ENCODE measurements around the gene TSC22D4. TPM values are rescaled to one million over a fixed set of nuclear protein-coding genes. Genes with fewer than 3 reads are reported as not detected.
"Not testable (repeated sequence)": the region's sequence is repeated elsewhere in the genome, so short reads cannot be mapped to it uniquely, and the experiment has no call there.

Gene TSC22D4
- total and polyA plus RNA-seq, 9 of the 15 experiments (the other 6 are each of a cell fraction or from before 2014, with no cell fraction given), result 0.37 to 107 (median 28.7) TPM

DNA sequence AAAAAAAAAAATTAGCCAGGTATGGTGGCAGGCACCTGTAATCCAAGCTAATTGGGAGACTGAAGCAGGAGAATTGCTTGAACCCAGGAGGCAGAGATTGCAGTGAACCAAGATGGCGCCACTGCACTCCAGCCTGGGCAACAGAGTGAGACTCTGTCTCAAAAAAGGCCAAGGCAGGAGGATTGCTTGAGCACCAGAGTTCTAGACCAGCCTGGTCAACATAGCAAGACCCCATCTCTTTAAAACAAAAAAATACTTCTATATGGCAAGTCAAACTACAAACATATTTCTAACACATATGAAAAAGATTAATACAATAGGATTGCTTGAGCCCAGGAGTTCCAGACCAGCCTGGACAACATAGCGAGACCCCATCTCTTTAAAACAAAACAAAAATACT is 21.7 kb upstream of the TSC22D4 start:
- ATAC-seq; H3K9me3 ChIP-seq (replicated peaks; ENCODE audit: control insufficient read depth, insufficient read depth, low read depth, low read length); CTCF ChIA-PET (ENCODE audit: low intra/inter-chr PET ratio); DNase-seq (ENCODE audit: extremely low read depth in 1 of 4, low spot score in 3 of 4); H4K20me1 ChIP-seq (replicated peaks; ENCODE audit: control insufficient read depth, insufficient read depth, low read length); FAIRE-seq; BruUV-seq (replicated peaks); H3K36me3 ChIP-seq (ENCODE audit: control insufficient read depth, insufficient read depth, low read length); H3K9me1 ChIP-seq (ENCODE audit: control insufficient read depth, insufficient read depth, low read length); H3K4me1 ChIP-seq (replicated peaks in 1 of 2; ENCODE audit: control insufficient read depth in 2 of 2, insufficient read depth in 2 of 2, low read length in 2 of 2); H3K4me2 ChIP-seq (ENCODE audit: insufficient read depth, low read length); H3K79me2 ChIP-seq (ENCODE audit: control insufficient read depth, insufficient read depth, low read length); H3K27me3 ChIP-seq (ENCODE audit: control insufficient read depth in 2 of 2, insufficient read depth in 2 of 2, low read length in 2 of 2); H3K9ac ChIP-seq (ENCODE audit: insufficient read depth in 1 of 2, low read depth in 2 of 2, low read length in 2 of 2); in situ Hi-C loops (cut with MboI); H3K4me3 ChIP-seq; H3K27ac ChIP-seq (ENCODE audit: extremely low read depth, low read depth, low read length); POLR2A ChIA-PET; H2AFZ ChIP-seq (ENCODE audit: low read depth, low read length): not testable (repeated sequence)
- WGBS (ENCODE audit: insufficient coverage, low coverage, missing lambda C conversion rate), result 59% methylated on average over 2 of the region's 2 CpGs
- TF ChIP-seq YY1 (IDR thresholded peaks at IDR 0.05; ENCODE audit: borderline replicate concordance in 1 of 3, control insufficient read depth in 1 of 3, extremely low read depth in 1 of 3, insufficient read depth in 3 of 3, insufficient read length in 1 of 3, insufficient replicate concordance in 2 of 3, low read depth in 1 of 3, low read length in 2 of 3) (peak in 1 of 3 experiments; percentile 36), SMARCA5 (IDR thresholded peaks at IDR 0.05) (peak; percentile 47; the same call in 1 of the 2 replicates), ZNF121 (CRISPR knock-in tag; conservative IDR thresholded peaks at IDR 0.05) (peak; percentile 85)
- intact Hi-C loops (cut with micrococcal nuclease), result loop anchor here (5.0 kb wide), 1 partner anchor 37 kb away; the partner anchor contains the start of gene AGFG2

DNA sequence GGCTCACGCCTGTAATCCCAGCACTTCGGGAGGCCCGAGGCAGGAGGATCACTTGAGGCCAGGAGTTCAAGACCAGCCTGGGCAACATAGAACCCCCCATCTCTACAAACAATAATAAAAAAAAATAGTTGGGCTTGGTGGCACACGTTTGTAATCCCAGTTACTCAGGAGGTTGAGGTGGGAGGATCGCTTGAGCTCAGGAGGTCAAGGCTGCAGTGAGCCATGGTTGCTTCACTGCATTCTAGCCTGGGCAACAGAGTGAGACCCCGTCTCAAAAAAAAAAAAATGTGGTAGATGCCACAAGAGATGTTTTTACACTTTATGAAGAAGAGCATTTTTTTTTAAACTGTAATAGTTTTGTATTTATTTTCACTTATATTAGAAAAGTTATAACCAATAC is 17.5 kb upstream of the TSC22D4 start:
- CTCF ChIA-PET (ENCODE audit: low intra/inter-chr PET ratio), result no interaction called here
- no peak overlapping the region for H3K4me2 ChIP-seq (ENCODE audit: insufficient read depth, low read length)
- POLR2A ChIA-PET, result interaction anchor here (0.6 to 1.4 kb wide), 3 partner anchors 12 to 185 kb away, joined by 3 to 5 read pairs (median 4); no protein-coding TSS in a partner anchor
- no peak overlapping the region for H3K4me3 ChIP-seq
- WGBS (ENCODE audit: insufficient coverage, low coverage, missing lambda C conversion rate), result 49% methylated on average over 6 of the region's 6 CpGs
- H3K9me3 ChIP-seq (replicated peaks; ENCODE audit: control insufficient read depth, insufficient read depth, low read depth, low read length), result no peaks in the 10 kb centered on the region
- peaks cover 4 to 9% of the 10 kb centered on the region in 2 experiments; a peak in 3 of 5 replicates for H3K4me1 ChIP-seq (replicated peaks in 1 of 2; ENCODE audit: control insufficient read depth in 2 of 2, insufficient read depth in 2 of 2, low read length in 2 of 2)
- no peak overlapping the region for H2AFZ ChIP-seq (ENCODE audit: low read depth, low read length)
- intact Hi-C loops (cut with micrococcal nuclease) (no loop called here), in situ Hi-C loops (cut with MboI) (no loop called here)
- FAIRE-seq, result no peak
- H4K20me1 ChIP-seq (replicated peaks; ENCODE audit: control insufficient read depth, insufficient read depth, low read length), result no peaks in the 10 kb centered on the region
- H3K27me3 ChIP-seq (ENCODE audit: control insufficient read depth in 2 of 2, insufficient read depth in 2 of 2, low read length in 2 of 2), result no peaks in the 10 kb centered on the region
- H3K9ac ChIP-seq (ENCODE audit: insufficient read depth in 1 of 2, low read depth in 2 of 2, low read length in 2 of 2), result no peak overlapping the region
- BruUV-seq (replicated peaks), result no TSS peak
- H3K79me2 ChIP-seq (ENCODE audit: control insufficient read depth, insufficient read depth, low read length), result no peaks in the 10 kb centered on the region
- H3K36me3 ChIP-seq (ENCODE audit: control insufficient read depth, insufficient read depth, low read length), result no peaks in the 10 kb centered on the region
- H3K9me1 ChIP-seq (ENCODE audit: control insufficient read depth, insufficient read depth, low read length), result no peaks in the 10 kb centered on the region
- no peak for TF ChIP-seq ZNF174 (CRISPR knock-in tag; IDR thresholded peaks at IDR 0.05)
- TF ChIP-seq ZNF121 (CRISPR knock-in tag; conservative IDR thresholded peaks at IDR 0.05), result peak; percentile 29
- H3K27ac ChIP-seq (ENCODE audit: extremely low read depth, low read depth, low read length), result no peak overlapping the region
- no peak for ATAC-seq
- no peak for DNase-seq (ENCODE audit: extremely low read depth in 1 of 4, low spot score in 3 of 4)

All from K562 (cell line).